ENCODE data around the gene PARD6G. TPM values are rescaled to one million over a fixed set of nuclear protein-coding genes. Genes with fewer than 3 reads are reported as not detected.

The PARD6G gene
- total RNA-seq, 2 donors from 2014 or later, result 12.3 to 18.7 TPM

GRCh38 chr18:80171054-80171872 lies 76.1 kb downstream of the PARD6G start:
- H3K27me3 ChIP-seq (replicated peaks; ENCODE audit: insufficient read depth), result no peaks in the 10 kb centered on the region
- no peaks in the 10 kb centered on the region for H3K9me3 ChIP-seq
- DNase-seq (ENCODE audit: low spot score), result peak; percentile 30
- no peak overlapping the region for H3K4me3 ChIP-seq
- no peaks in the 10 kb centered on the region for H3K4me1 ChIP-seq (replicated peaks)
- TF ChIP-seq, protein P1, sequence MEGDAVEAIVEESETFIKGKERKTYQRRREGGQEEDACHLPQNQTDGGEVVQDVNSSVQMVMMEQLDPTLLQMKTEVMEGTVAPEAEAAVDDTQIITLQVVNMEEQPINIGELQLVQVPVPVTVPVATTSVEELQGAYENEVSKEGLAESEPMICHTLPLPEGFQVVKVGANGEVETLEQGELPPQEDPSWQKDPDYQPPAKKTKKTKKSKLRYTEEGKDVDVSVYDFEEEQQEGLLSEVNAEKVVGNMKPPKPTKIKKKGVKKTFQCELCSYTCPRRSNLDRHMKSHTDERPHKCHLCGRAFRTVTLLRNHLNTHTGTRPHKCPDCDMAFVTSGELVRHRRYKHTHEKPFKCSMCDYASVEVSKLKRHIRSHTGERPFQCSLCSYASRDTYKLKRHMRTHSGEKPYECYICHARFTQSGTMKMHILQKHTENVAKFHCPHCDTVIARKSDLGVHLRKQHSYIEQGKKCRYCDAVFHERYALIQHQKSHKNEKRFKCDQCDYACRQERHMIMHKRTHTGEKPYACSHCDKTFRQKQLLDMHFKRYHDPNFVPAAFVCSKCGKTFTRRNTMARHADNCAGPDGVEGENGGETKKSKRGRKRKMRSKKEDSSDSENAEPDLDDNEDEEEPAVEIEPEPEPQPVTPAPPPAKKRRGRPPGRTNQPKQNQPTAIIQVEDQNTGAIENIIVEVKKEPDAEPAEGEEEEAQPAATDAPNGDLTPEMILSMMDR (IDR thresholded peaks at IDR 0.05), result peak; percentile 31 to 91 (median 79)
- TF ChIP-seq POLR2A (IDR thresholded peaks at IDR 0.05), result no peak
- 51% methylated on average over 22 of the region's 23 CpGs for WGBS
- H3K36me3 ChIP-seq, result no peaks in the 10 kb centered on the region
- H3K27ac ChIP-seq, result no peak overlapping the region
- intact Hi-C loops (cut with DNase I), result no loop called here

GRCh38 chr18:80170395-80171053 lies 76.8 kb downstream of the PARD6G start:
- no peaks in the 10 kb centered on the region for H3K9me3 ChIP-seq
- TF ChIP-seq POLR2AphosphoS5 (IDR thresholded peaks at IDR 0.05) (no peak), POLR2A (IDR thresholded peaks at IDR 0.05) (no peak)
- TF ChIP-seq, protein P1 (IDR thresholded peaks at IDR 0.05), result no peak
- DNase-seq (ENCODE audit: low spot score), result no peak
- intact Hi-C loops (cut with DNase I), result no loop called here
- no peak overlapping the region for H3K4me3 ChIP-seq
- WGBS, result 86% methylated on average over 7 of the region's 7 CpGs
- no peaks in the 10 kb centered on the region for H3K36me3 ChIP-seq
- no peak overlapping the region for H3K27ac ChIP-seq
- no peaks in the 10 kb centered on the region for H3K27me3 ChIP-seq (replicated peaks; ENCODE audit: insufficient read depth)
- no peaks in the 10 kb centered on the region for H3K4me1 ChIP-seq (replicated peaks)

DNA sequence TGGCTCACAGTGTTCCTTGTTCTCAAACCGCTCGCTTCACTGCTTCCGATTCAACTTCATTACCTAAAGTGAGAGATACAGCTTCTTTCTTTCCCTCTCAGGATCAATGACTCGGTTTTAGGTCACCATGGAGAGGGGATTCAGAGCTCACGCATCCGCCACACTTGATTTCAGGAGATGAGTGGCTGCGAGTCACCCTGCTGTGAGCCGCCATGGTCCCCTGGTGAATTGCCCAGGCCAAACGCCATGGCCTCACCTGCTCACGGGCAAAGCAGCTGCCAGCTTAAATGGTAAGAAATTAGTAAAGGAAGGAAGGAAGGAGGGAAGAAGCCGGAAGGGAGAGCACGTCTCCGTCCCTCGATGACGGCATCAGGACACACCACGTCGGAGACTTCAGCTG lies 77.7 kb downstream of the PARD6G start:
- Histone ChIP-seq H3K4me1 (replicated peaks) (no peaks in the 10 kb centered on the region), H3K36me3 (no peaks in the 10 kb centered on the region), H3K27ac (no peak overlapping the region), H3K4me3 (no peak overlapping the region), H3K27me3 (replicated peaks; ENCODE audit: insufficient read depth) (no peaks in the 10 kb centered on the region), H3K9me3 (no peaks in the 10 kb centered on the region)
- 88% methylated on average over 17 of the region's 17 CpGs for WGBS
- DNase-seq (ENCODE audit: low spot score), result no peak
- no peak for TF ChIP-seq POLR2A (IDR thresholded peaks at IDR 0.05)
- TF ChIP-seq POLR2AphosphoS5 (IDR thresholded peaks at IDR 0.05), result no peak
- TF ChIP-seq, protein P1 (IDR thresholded peaks at IDR 0.05), result no peak
- intact Hi-C loops (cut with DNase I), result no loop called here

GRCh38 chr18:80168982-80169381 lies 78.3 kb downstream of the PARD6G start:
- H3K4me3 ChIP-seq, result no peak overlapping the region
- no peak overlapping the region for H3K27ac ChIP-seq

More at GRCh38 chr18:80168982-80169381, 78.3 kb downstream of the PARD6G start:
- H3K36me3 ChIP-seq, result no peaks in the 10 kb centered on the region
- no peak for DNase-seq (ENCODE audit: low spot score)
- intact Hi-C loops (cut with DNase I), result no loop called here
- WGBS, result over 99% methylated on average over 10 of the region's 15 CpGs
- H3K27me3 ChIP-seq (replicated peaks; ENCODE audit: insufficient read depth), result no peaks in the 10 kb centered on the region
- no peaks in the 10 kb centered on the region for H3K4me1 ChIP-seq (replicated peaks)
- TF ChIP-seq POLR2AphosphoS5 (IDR thresholded peaks at IDR 0.05) (no peak), POLR2A (IDR thresholded peaks at IDR 0.05) (no peak)
- TF ChIP-seq, protein P1 (IDR thresholded peaks at IDR 0.05), result no peak
- H3K9me3 ChIP-seq, result no peaks in the 10 kb centered on the region
